Body of pancreas (tissue), 4 donors: ENCODE results near the gene BEST2.
A peak's percentile ranks its signal among the peaks of the same experiment; 100 is the strongest.

Source experiments
- POLR2A ChIP-seq, 3 donors: fragments of 450-650 bp; IDR thresholded peaks; one replicate each; pipeline ENCODE4 v1.6.1; 2016; ENCODE audit warnings: antibody characterized with exemption in 3 of 3, mild to moderate bottlenecking in 2 of 3
- TF ChIP-seq, protein P1 (sequence below), 7 experiments: fragments of 450-650 bp in 4 of 7; fragments of 200-600 bp in 3 of 7; sonication (generic) in 3 of 7; IDR thresholded peaks; one replicate each; pipeline ENCODE4 v1.5.1; 2016 to 2019; ENCODE audit warnings: antibody characterized with exemption in 7 of 7

GRCh38 chr19:12806242-12807081 is 54.9 kb downstream of the BEST2 start, which contains the start of gene RNASEH2A:
- TF ChIP-seq, protein P1, sequence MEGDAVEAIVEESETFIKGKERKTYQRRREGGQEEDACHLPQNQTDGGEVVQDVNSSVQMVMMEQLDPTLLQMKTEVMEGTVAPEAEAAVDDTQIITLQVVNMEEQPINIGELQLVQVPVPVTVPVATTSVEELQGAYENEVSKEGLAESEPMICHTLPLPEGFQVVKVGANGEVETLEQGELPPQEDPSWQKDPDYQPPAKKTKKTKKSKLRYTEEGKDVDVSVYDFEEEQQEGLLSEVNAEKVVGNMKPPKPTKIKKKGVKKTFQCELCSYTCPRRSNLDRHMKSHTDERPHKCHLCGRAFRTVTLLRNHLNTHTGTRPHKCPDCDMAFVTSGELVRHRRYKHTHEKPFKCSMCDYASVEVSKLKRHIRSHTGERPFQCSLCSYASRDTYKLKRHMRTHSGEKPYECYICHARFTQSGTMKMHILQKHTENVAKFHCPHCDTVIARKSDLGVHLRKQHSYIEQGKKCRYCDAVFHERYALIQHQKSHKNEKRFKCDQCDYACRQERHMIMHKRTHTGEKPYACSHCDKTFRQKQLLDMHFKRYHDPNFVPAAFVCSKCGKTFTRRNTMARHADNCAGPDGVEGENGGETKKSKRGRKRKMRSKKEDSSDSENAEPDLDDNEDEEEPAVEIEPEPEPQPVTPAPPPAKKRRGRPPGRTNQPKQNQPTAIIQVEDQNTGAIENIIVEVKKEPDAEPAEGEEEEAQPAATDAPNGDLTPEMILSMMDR (IDR thresholded peaks at IDR 0.05) = peak in 4 of 7 experiments; percentile 12 to 34 (median 20)
- TF ChIP-seq POLR2A (IDR thresholded peaks at IDR 0.05) = peak in 2 of 3 donors; percentile 45 to 58
